ENCODE results near the gene SERINC2. TPM values are rescaled to one million over a fixed set of nuclear protein-coding genes. Genes with fewer than 3 reads are reported as not detected.
A peak's percentile ranks its signal among the peaks of the same experiment; 100 is the strongest.

The SERINC2 gene
- total RNA-seq, 1 donor from 2014 or later: 122 TPM

- no peak for DNase-seq (ENCODE audit: low spot score)
Measured at GRCh38 chr1:31433396-31433930, 20.4 kb downstream of the SERINC2 start.

- no peak for DNase-seq (ENCODE audit: low spot score)
Measured at GRCh38 chr1:31434101-31434871, 21.3 kb downstream of the SERINC2 start.

- no peak for DNase-seq (ENCODE audit: low spot score)
Measured at GRCh38 chr1:31434979-31435378, 22.0 kb downstream of the SERINC2 start.

GRCh38 chr1:31435471-31436409 is 22.7 kb downstream of the SERINC2 start:
- no peak for DNase-seq (ENCODE audit: low spot score)

- DNase-seq (ENCODE audit: low spot score): no peak
Measured at GRCh38 chr1:31436596-31437432, 23.8 kb downstream of the SERINC2 start.

GRCh38 chr1:31437433-31438037 is 24.5 kb downstream of the SERINC2 start:
- no peak for DNase-seq (ENCODE audit: low spot score)

- no peak for DNase-seq (ENCODE audit: low spot score)
Measured at GRCh38 chr1:31439276-31439675, 26.3 kb downstream of the SERINC2 start.

GRCh38 chr1:31441073-31441472 is 28.1 kb downstream of the SERINC2 start:
- DNase-seq (ENCODE audit: low spot score): no peak

GRCh38 chr1:31441558-31441957 is 28.5 kb downstream of the SERINC2 start:
- DNase-seq (ENCODE audit: low spot score): no peak

- DNase-seq (ENCODE audit: low spot score): no peak
Measured at GRCh38 chr1:31441970-31442647, 29.1 kb downstream of the SERINC2 start.

- DNase-seq (ENCODE audit: low spot score): no peak
Measured at GRCh38 chr1:31442648-31442994, 29.6 kb downstream of the SERINC2 start.

- DNase-seq (ENCODE audit: low spot score): no peak
Measured at GRCh38 chr1:31443673-31444072, 30.7 kb downstream of the SERINC2 start.

GRCh38 chr1:31444725-31445448 is 31.9 kb downstream of the SERINC2 start:
- DNase-seq (ENCODE audit: low spot score): peak; percentile 79

- no peak for DNase-seq (ENCODE audit: low spot score)
Measured at GRCh38 chr1:31445951-31446350, 32.9 kb downstream of the SERINC2 start.

GRCh38 chr1:31447210-31447609 is 34.2 kb downstream of the SERINC2 start:
- DNase-seq (ENCODE audit: low spot score): no peak

GRCh38 chr1:31453384-31454079 is 40.5 kb downstream of the SERINC2 start:
- DNase-seq (ENCODE audit: low spot score): no peak

GRCh38 chr1:31458287-31458896 is 45.4 kb downstream of the SERINC2 start:
- DNase-seq (ENCODE audit: low spot score): no peak

- DNase-seq (ENCODE audit: low spot score): no peak
Measured at GRCh38 chr1:31460027-31460426, 47.0 kb downstream of the SERINC2 start.
